H1 (cell line): ENCODE measurements around the gene SND1. TPM values are rescaled to one million over a fixed set of nuclear protein-coding genes. Genes with fewer than 3 reads are reported as not detected.

ENCODE experiments used
- ATF3 ChIP-seq: IDR thresholded peaks from 2 replicates; pipeline ENCODE4 v1.6.1; 2011; ENCODE audit warnings: low read depth, mild to moderate bottlenecking, low read length; ENCODE audit not compliant: insufficient read depth
- BRCA1 ChIP-seq: IDR thresholded peaks from 2 replicates; pipeline ENCODE4 v1.6.1; 2012; ENCODE audit warnings: low read depth, low read length, improper control_type of control experiment
- CHD7 ChIP-seq: fragments of 300-600 bp; sonication (generic); IDR thresholded peaks from 2 replicates; pipeline ENCODE4 v1.7.1; 2012; ENCODE audit warnings: low read length, moderate library complexity, mild to moderate bottlenecking, inconsistent platforms; ENCODE audit not compliant: insufficient replicate concordance
- E2F6 ChIP-seq: IDR thresholded peaks from 2 replicates; pipeline ENCODE4 v1.6.1; 2012; ENCODE audit warnings: inconsistent platforms
- SIX5 ChIP-seq: IDR thresholded peaks from 2 replicates; pipeline ENCODE4 v1.6.1; 2011; ENCODE audit warnings: mild to moderate bottlenecking, low read depth, low read length
- TAF7 ChIP-seq: optimal IDR thresholded peaks from 2 replicates; pipeline ENCODE3; 2011; ENCODE audit warnings: low read depth, mild to moderate bottlenecking, inconsistent platforms, low read length, moderate library complexity, borderline replicate concordance
- TEAD4 ChIP-seq: IDR thresholded peaks from 2 replicates; pipeline ENCODE4 v1.6.1; 2012; ENCODE audit warnings: low read depth, low read length, inconsistent platforms, mixed read lengths
- polyA plus RNA-seq, 7 experiments: library from polyadenylated mRNA; depleted of rRNA in 3 of 7; stranded (reverse) in 5 of 7; unstranded in 2 of 7; fragments of >200 nt in 5 of 7; fragments of 200-250 nt in 2 of 7; gene quantifications; 1 replicate in 5 of 7; 2 replicates in 1 of 7; 4 replicates in 1 of 7; pipeline versions ENCODE4 v1.2.1 to v1.2.3, GENCODE V29; 2011 to 2013; ENCODE audit warnings: missing spikeins in 2 of 7, mixed read lengths in 2 of 7
- total RNA-seq: library from RNA; stranded (reverse); fragmentation: NEBNext Ultra II Directional; extraction: Animal tissue kit (Norgen Biotek cat#: 25700); gene quantifications from 2 replicates; pipeline ENCODE4 v1.2.1, GENCODE V29; 2021
- TF ChIP-seq, protein P1 (sequence below), 3 experiments: IDR thresholded peaks; 1 replicate in 2 of 3; 2 replicates in 1 of 3; pipeline versions ENCODE4 v1.5.1 to v1.6.1; 2011; ENCODE audit warnings: low read length in 3 of 3, mild to moderate bottlenecking in 3 of 3, inconsistent platforms in 2 of 3, low read depth in 1 of 3, moderate library complexity in 1 of 3; ENCODE audit not compliant: insufficient read depth in 1 of 3; ENCODE audit errors: control extremely low read depth in 1 of 3

The SND1 gene
- total and polyA plus RNA-seq, 2 of the 8 experiments (the other 6 are each of a cell fraction or from before 2014, with no cell fraction given): 122 to 290 TPM

GRCh38 chr7:127980901-127981300, 328.9 kb downstream of the SND1 start (continued):
- TF ChIP-seq CHD7: no peak
- no peak for TF ChIP-seq ATF3
- TF ChIP-seq BRCA1: no peak
- no peak for TF ChIP-seq TAF7
- no peak for TF ChIP-seq E2F6
- no peak for TF ChIP-seq SIX5
- TF ChIP-seq, protein P1, sequence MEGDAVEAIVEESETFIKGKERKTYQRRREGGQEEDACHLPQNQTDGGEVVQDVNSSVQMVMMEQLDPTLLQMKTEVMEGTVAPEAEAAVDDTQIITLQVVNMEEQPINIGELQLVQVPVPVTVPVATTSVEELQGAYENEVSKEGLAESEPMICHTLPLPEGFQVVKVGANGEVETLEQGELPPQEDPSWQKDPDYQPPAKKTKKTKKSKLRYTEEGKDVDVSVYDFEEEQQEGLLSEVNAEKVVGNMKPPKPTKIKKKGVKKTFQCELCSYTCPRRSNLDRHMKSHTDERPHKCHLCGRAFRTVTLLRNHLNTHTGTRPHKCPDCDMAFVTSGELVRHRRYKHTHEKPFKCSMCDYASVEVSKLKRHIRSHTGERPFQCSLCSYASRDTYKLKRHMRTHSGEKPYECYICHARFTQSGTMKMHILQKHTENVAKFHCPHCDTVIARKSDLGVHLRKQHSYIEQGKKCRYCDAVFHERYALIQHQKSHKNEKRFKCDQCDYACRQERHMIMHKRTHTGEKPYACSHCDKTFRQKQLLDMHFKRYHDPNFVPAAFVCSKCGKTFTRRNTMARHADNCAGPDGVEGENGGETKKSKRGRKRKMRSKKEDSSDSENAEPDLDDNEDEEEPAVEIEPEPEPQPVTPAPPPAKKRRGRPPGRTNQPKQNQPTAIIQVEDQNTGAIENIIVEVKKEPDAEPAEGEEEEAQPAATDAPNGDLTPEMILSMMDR (IDR thresholded peaks at IDR 0.05; ENCODE audit: control extremely low read depth in 1 of 3, insufficient read depth in 1 of 3, low read depth in 1 of 3, low read length in 3 of 3): no peak
- TF ChIP-seq TEAD4: no peak
